Measurements from ENCODE around the gene SLC17A9.

DNA sequence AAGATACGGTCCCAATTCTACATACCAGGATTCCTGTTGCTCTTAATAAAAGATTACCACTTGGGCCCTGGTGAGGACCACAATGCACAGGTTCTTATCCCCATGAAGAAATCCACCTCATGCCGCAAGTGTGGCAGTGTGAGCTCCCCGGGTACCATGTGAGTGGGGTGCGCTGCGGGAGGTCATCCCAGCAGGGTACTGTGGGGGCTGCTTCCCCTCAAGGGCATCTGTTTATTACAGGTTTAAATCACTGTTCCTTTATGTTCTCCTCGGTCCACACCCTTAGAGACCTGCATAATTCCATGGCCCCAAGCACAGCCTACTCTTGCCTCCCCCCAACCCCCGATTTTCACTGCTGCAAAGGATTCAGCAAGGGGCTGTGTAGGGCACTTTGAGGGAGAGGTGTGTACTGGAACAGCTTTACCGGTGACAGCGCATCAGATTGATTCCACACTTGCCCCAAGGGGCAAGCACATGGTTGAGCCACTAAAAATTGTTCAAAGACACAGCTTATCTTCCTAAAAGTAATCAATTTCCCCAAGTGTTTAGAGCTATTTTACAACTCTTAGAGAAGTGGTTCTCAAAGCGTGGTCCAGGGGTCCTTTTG, 32.4 kb upstream of the SLC17A9 start:
- TF ChIP-seq, protein P1, sequence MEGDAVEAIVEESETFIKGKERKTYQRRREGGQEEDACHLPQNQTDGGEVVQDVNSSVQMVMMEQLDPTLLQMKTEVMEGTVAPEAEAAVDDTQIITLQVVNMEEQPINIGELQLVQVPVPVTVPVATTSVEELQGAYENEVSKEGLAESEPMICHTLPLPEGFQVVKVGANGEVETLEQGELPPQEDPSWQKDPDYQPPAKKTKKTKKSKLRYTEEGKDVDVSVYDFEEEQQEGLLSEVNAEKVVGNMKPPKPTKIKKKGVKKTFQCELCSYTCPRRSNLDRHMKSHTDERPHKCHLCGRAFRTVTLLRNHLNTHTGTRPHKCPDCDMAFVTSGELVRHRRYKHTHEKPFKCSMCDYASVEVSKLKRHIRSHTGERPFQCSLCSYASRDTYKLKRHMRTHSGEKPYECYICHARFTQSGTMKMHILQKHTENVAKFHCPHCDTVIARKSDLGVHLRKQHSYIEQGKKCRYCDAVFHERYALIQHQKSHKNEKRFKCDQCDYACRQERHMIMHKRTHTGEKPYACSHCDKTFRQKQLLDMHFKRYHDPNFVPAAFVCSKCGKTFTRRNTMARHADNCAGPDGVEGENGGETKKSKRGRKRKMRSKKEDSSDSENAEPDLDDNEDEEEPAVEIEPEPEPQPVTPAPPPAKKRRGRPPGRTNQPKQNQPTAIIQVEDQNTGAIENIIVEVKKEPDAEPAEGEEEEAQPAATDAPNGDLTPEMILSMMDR (conservative IDR thresholded peaks at IDR 0.05) = no peak
- no peak for TF ChIP-seq ZFX (IDR thresholded peaks at IDR 0.05)

Measured in C4-2B (cell line).